H1 (cell line): ENCODE data around the gene BCL11A. TPM values are rescaled to one million over a fixed set of nuclear protein-coding genes. Genes with fewer than 3 reads are reported as not detected.
A peak's percentile ranks its signal among the peaks of the same experiment; 100 is the strongest.

ENCODE experiments used
- CTCF ChIA-PET: fragments of 300-600 bp; sonication (Branson Sonifier 250); formaldehyde crosslinking; loops from one replicate; lab custom pipeline; 2021; ENCODE audit not compliant: partially characterized antibody; lab: Charles Lee
- POLR2A ChIA-PET: fragments of 300-600 bp; sonication (Branson Sonifier 250); formaldehyde crosslinking; loops from one replicate; lab custom pipeline; 2021; ENCODE audit warnings: inconsistent platforms; ENCODE audit not compliant: partially characterized antibody; lab: Charles Lee
- DNase-seq, 2 experiments: peaks; one replicate each; pipeline versions ENCODE4 v3.0.0 to v3.0.0-alpha.2; 2010 to 2022; ENCODE audit warnings: low spot score in 2 of 2, low read depth in 1 of 2, mixed read lengths in 1 of 2
- FAIRE-seq: peaks from 2 replicates; lab custom pipeline; 2011; peaks lifted over from hg19 to GRCh38; lab: Jason Lieb, UNC
- H2AFZ ChIP-seq: 2 replicates; pipeline ENCODE4 v1.8.1; 2012; ENCODE audit warnings: low read length, inconsistent platforms
- H2AK5ac ChIP-seq: 2 replicates; pipeline ENCODE4 v1.6.1; 2013; ENCODE audit warnings: low read depth, low read length
- H2BK120ac ChIP-seq: replicated peaks from 2 replicates; pipeline ENCODE3; 2013; ENCODE audit warnings: low read depth, low read length, inconsistent platforms
- H2BK12ac ChIP-seq: 2 replicates; pipeline ENCODE4 v1.6.1; 2013; ENCODE audit warnings: low read depth, low read length
- H2BK15ac ChIP-seq: 2 replicates; pipeline ENCODE4 v1.6.1; 2013; ENCODE audit warnings: low read length
- H2BK20ac ChIP-seq: 2 replicates; pipeline ENCODE4 v1.6.1; 2013; ENCODE audit warnings: low read length
- H2BK5ac ChIP-seq: 2 replicates; pipeline ENCODE4 v1.6.1; 2013; ENCODE audit warnings: low read depth, low read length
- H3K14ac ChIP-seq: 2 replicates; pipeline ENCODE4 v1.6.1; 2013; ENCODE audit warnings: inconsistent platforms; ENCODE audit not compliant: insufficient read length
- H3K18ac ChIP-seq: 2 replicates; pipeline ENCODE4 v1.6.1; 2013; ENCODE audit warnings: low read length; ENCODE audit errors: extremely low read depth
- H3K23ac ChIP-seq: 2 replicates; pipeline ENCODE4 v1.6.1; 2013; ENCODE audit warnings: inconsistent platforms; ENCODE audit not compliant: insufficient read length
- H3K23me2 ChIP-seq: 2 replicates; pipeline ENCODE4 v1.6.1; 2013; ENCODE audit warnings: low read depth, low read length
- H3K27ac ChIP-seq: 2 replicates; pipeline ENCODE4 v1.6.1; 2011; ENCODE audit warnings: low read depth, low read length, inconsistent platforms
- H3K27me3 ChIP-seq, 4 experiments: replicated peaks in 1 of 4; 1 replicate in 1 of 4; 2 replicates in 3 of 4; pipeline versions ENCODE4 v1.6.1 to v1.8.1; 2011 to 2013; ENCODE audit warnings: low read length in 3 of 4, mild to moderate bottlenecking in 3 of 4, inconsistent platforms in 2 of 4, mixed read lengths in 2 of 4, moderate library complexity in 1 of 4; ENCODE audit not compliant: control insufficient read depth in 3 of 4, insufficient read depth in 3 of 4; ENCODE audit errors: extremely low read depth in 1 of 4
- H3K36me3 ChIP-seq, 4 experiments: 2 replicates each; pipeline versions ENCODE4 v1.6.1 to v1.8.1; 2011 to 2013; ENCODE audit warnings: mild to moderate bottlenecking in 4 of 4, low read length in 3 of 4, moderate library complexity in 2 of 4, control low read depth in 1 of 4, inconsistent platforms in 1 of 4; ENCODE audit not compliant: insufficient read depth in 4 of 4, control insufficient read depth in 2 of 4
- H3K4ac ChIP-seq: replicated peaks from 2 replicates; pipeline ENCODE3; 2013; ENCODE audit warnings: low read length, low read depth, mixed read lengths, inconsistent platforms; ENCODE audit not compliant: insufficient read length
- H3K4me1 ChIP-seq, 4 experiments: replicated peaks in 1 of 4; 1 replicate in 1 of 4; 2 replicates in 3 of 4; pipeline versions ENCODE4 v1.6.1 to v1.8.1; 2011 to 2013; ENCODE audit warnings: low read length in 3 of 4, inconsistent platforms in 2 of 4, mixed read lengths in 1 of 4; ENCODE audit not compliant: insufficient read depth in 4 of 4, control insufficient read depth in 3 of 4
- H3K4me2 ChIP-seq, 2 experiments: 2 replicates each; pipeline versions ENCODE4 v1.6.1 to v1.8.1; 2011 to 2013; ENCODE audit warnings: low read depth in 2 of 2, low read length in 2 of 2, control low read depth in 1 of 2, inconsistent platforms in 1 of 2, mild to moderate bottlenecking in 1 of 2; ENCODE audit not compliant: insufficient read depth in 1 of 2
- H3K4me3 ChIP-seq, 4 experiments: fragments of 200-600, 300-600 bp in 1 of 4; sonication (generic), shearing (Covaris generic), sonication (Bioruptor Twin) in 1 of 4; 2 replicates each; pipeline versions ENCODE4 v1.5.1 to v1.8.1; 2011 to 2016; ENCODE audit warnings: low read length in 4 of 4, low read depth in 3 of 4, control low read depth in 2 of 4, inconsistent platforms in 2 of 4, mild to moderate bottlenecking in 2 of 4, mixed read lengths in 1 of 4, moderate library complexity in 1 of 4; ENCODE audit not compliant: insufficient read depth in 2 of 4; ENCODE audit errors: extremely low read depth in 1 of 4
- H3K56ac ChIP-seq: replicated peaks from 2 replicates; pipeline ENCODE3; 2013; ENCODE audit warnings: low read depth, mild to moderate bottlenecking, mixed read lengths, low read length, inconsistent platforms; ENCODE audit not compliant: insufficient read length
- H3K79me1 ChIP-seq: 2 replicates; pipeline ENCODE4 v1.6.1; 2013; ENCODE audit warnings: low read depth, low read length, control low read depth
- H3K79me2 ChIP-seq, 2 experiments: 2 replicates each; pipeline versions ENCODE4 v1.6.1 to v1.8.1; 2012 to 2013; ENCODE audit warnings: low read length in 2 of 2, mild to moderate bottlenecking in 2 of 2, inconsistent platforms in 1 of 2; ENCODE audit not compliant: insufficient read depth in 2 of 2, control insufficient read depth in 1 of 2
- H3K9ac ChIP-seq, 4 experiments: replicated peaks in 1 of 4; 1 replicate in 1 of 4; 2 replicates in 3 of 4; pipeline versions ENCODE4 v1.6.1 to v1.8.1; 2011 to 2013; ENCODE audit warnings: low read depth in 3 of 4, low read length in 3 of 4, control low read depth in 2 of 4, mild to moderate bottlenecking in 2 of 4, moderate library complexity in 2 of 4, inconsistent platforms in 1 of 4; ENCODE audit errors: extremely low read depth in 1 of 4
- H3K9me3 ChIP-seq, 2 experiments: 2 replicates each; pipeline versions ENCODE4 v1.6.1 to v1.8.1; 2012 to 2013; ENCODE audit warnings: mild to moderate bottlenecking in 2 of 2, moderate library complexity in 2 of 2, control low read depth in 1 of 2, inconsistent platforms in 1 of 2, low read depth in 1 of 2, low read length in 1 of 2, mixed read lengths in 1 of 2; ENCODE audit not compliant: insufficient read depth in 2 of 2
- H4K20me1 ChIP-seq, 2 experiments: replicated peaks in 1 of 2; 2 replicates each; pipeline versions ENCODE3 to v1.8.1; 2011 to 2013; ENCODE audit warnings: inconsistent platforms in 2 of 2, low read length in 2 of 2, mild to moderate bottlenecking in 1 of 2; ENCODE audit not compliant: insufficient read depth in 2 of 2, control insufficient read depth in 1 of 2
- H4K5ac ChIP-seq: 2 replicates; pipeline ENCODE4 v1.6.1; 2013; ENCODE audit warnings: low read length, low read depth, mixed read lengths, inconsistent platforms; ENCODE audit not compliant: insufficient read length
- H4K8ac ChIP-seq: 2 replicates; pipeline ENCODE4 v1.8.0; 2013; ENCODE audit warnings: mild to moderate bottlenecking, moderate library complexity, low read length, inconsistent platforms; ENCODE audit not compliant: insufficient read depth; ENCODE audit errors: extremely low read depth
- H4K91ac ChIP-seq: replicated peaks from 2 replicates; pipeline ENCODE3; 2013; ENCODE audit warnings: low read length, mixed read lengths, inconsistent platforms; ENCODE audit not compliant: insufficient read length
- ASH2L ChIP-seq: fragments of 200-600, 300-600 bp; sonication (generic); IDR thresholded peaks from one replicate; pipeline ENCODE4 v1.7.1; 2017; ENCODE audit warnings: low read length
- HDAC2 ChIP-seq, 2 experiments: fragments of 300-600 bp in 1 of 2; sonication (generic) in 1 of 2; IDR thresholded peaks; 2 replicates each; pipeline ENCODE4 v1.6.1; 2011 to 2012; ENCODE audit warnings: low read depth in 2 of 2, low read length in 2 of 2, mild to moderate bottlenecking in 2 of 2, moderate library complexity in 2 of 2, borderline replicate concordance in 1 of 2, inconsistent platforms in 1 of 2
- HDAC6 ChIP-seq: IDR thresholded peaks from one replicate; pipeline ENCODE4 v1.7.1; 2012; ENCODE audit warnings: low read depth, mild to moderate bottlenecking, inconsistent platforms, low read length, moderate library complexity
- SIN3A ChIP-seq, 2 experiments: IDR thresholded peaks in 1 of 2; conservative IDR thresholded peaks in 1 of 2; 2 replicates each; pipeline ENCODE4 v1.6.1; 2011 to 2012; ENCODE audit warnings: low read length in 2 of 2, improper control_type of control experiment in 1 of 2, low read depth in 1 of 2, mild to moderate bottlenecking in 1 of 2
- TAF1 ChIP-seq: IDR thresholded peaks from 2 replicates; pipeline ENCODE4 v1.6.1; 2011; ENCODE audit warnings: mild to moderate bottlenecking, low read depth, low read length
- WGBS, 2 experiments: shearing (Covaris generic) in 1 of 2; methylation state at CpG; one replicate each; pipeline versions ENCODE4 v1.1.6 to v1.1.7; 2013 to 2015; ENCODE audit warnings: low lambda C conversion rate in 2 of 2, mixed read lengths in 2 of 2, inconsistent platforms in 1 of 2, low coverage in 1 of 2, missing lambda C conversion rate in 1 of 2; ENCODE audit not compliant: insufficient replicate concordance in 2 of 2, insufficient coverage in 1 of 2, insufficient read length in 1 of 2; ENCODE audit errors: extremely low coverage in 1 of 2, missing lambda C conversion rate in 1 of 2; 5-methylcytosine and 5-hydroxymethylcytosine counted together
- polyA plus RNA-seq, 7 experiments: library from polyadenylated mRNA; depleted of rRNA in 3 of 7; stranded (reverse) in 5 of 7; unstranded in 2 of 7; fragments of >200 nt in 5 of 7; fragments of 200-250 nt in 2 of 7; gene quantifications; 1 replicate in 5 of 7; 2 replicates in 1 of 7; 4 replicates in 1 of 7; pipeline versions ENCODE4 v1.2.1 to v1.2.3, GENCODE V29; 2011 to 2013; ENCODE audit warnings: missing spikeins in 2 of 7, mixed read lengths in 2 of 7
- total RNA-seq: library from RNA; stranded (reverse); fragmentation: NEBNext Ultra II Directional; extraction: Animal tissue kit (Norgen Biotek cat#: 25700); gene quantifications from 2 replicates; pipeline ENCODE4 v1.2.1, GENCODE V29; 2021
- TF ChIP-seq, protein P1 (sequence below): IDR thresholded peaks from 2 replicates; pipeline ENCODE4 v1.6.1; 2012; ENCODE audit warnings: inconsistent platforms

Gene BCL11A
- total and polyA plus RNA-seq, 2 of the 8 experiments (the other 6 are each of a cell fraction or from before 2014, with no cell fraction given): 11.9 to 59.3 TPM

DNA sequence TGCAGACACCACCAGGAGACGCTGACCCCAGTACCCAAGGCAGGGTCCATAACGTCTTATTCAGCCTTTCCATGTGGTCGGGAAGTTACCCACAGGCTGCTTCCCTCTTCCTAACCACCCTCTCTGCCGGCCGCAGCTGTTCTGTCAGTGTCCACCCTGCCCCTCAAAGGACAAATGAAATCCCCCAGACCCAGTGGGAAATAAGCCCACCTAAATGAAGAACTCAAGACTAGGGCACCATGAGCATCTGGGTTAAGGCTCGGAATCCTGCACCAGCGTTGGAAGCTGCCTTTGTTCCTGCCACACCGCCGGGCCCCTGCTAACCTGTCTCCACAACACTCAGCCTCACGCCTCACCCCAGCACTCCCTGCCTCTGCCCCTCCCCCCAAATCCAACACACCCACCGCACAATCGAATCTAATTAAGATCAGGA lies 21.7 kb downstream of the BCL11A start:
- Histone ChIP-seq H2AFZ (no peak overlapping the region), H3K9me3 (no peaks in the 10 kb centered on the region), H3K27me3 (no peaks in the 10 kb centered on the region), H3K79me1 (peaks cover 10% of the 10 kb centered on the region; the same call in 1 of the 2 replicates), H3K23me2 (no peaks in the 10 kb centered on the region; the same call in 1 of the 2 replicates), H4K5ac (no peak overlapping the region), H3K4me3 (peak overlapping the region in 1 of 4 experiments; percentile 44; a peak in 3 of 8 replicates), H3K9ac (peak overlapping the region in 3 of 4 experiments; percentile 8 to 43 (median 9); a peak in 2 of 7 replicates), H2BK20ac (no peak overlapping the region), H3K4me2 (peak overlapping the region; percentile 60 to 73), H3K18ac (peak overlapping the region; percentile 52; the same call in 1 of the 2 replicates), H2BK15ac (0 out of 2 replicates have a peak overlapping the region, but pooled peaks have one; percentile 46), H4K8ac (no peak overlapping the region; the same call in 1 of the 2 replicates), H4K91ac (peak overlapping the region; percentile 44), H4K20me1 (peaks cover 20 to 28% of the 10 kb centered on the region in 2 experiments), H2AK5ac (peak overlapping the region; percentile 46; the same call in 1 of the 2 replicates), H2BK5ac (peak overlapping the region; percentile 63; the same call in 1 of the 2 replicates), H2BK12ac (peak overlapping the region; percentile 20; the same call in 1 of the 2 replicates), H2BK120ac (peak overlapping the region; percentile 9), H3K4me1 (peaks cover 25 to 52% (median 46%) of the 10 kb centered on the region in 4 experiments), H3K36me3 (peaks cover 0 to 13% (median under 1%) of the 10 kb centered on the region in 4 experiments; a peak in 4 of 8 replicates), H3K27ac (peak overlapping the region; percentile 27; the same call in 1 of the 2 replicates), H3K56ac (no peak overlapping the region), H3K4ac (peak overlapping the region; percentile 24), H3K23ac (no peak overlapping the region), H3K14ac (no peak overlapping the region), H3K79me2 (peaks cover 28 to 100% of the 10 kb centered on the region in 2 experiments)
- TF ChIP-seq TAF1: peak; percentile 33; the same call in 1 of the 2 replicates
- TF ChIP-seq SIN3A (conservative IDR thresholded peaks at IDR 0.05 in 1 of 2, IDR thresholded peaks at IDR 0.05 in 1 of 2; ENCODE audit: low read depth in 1 of 2, low read length in 2 of 2): 0 out of 4 replicates have a peak, but pooled peaks of 1 of the 2 experiments have one; percentile 12
- TF ChIP-seq ASH2L: peak; percentile 22
- TF ChIP-seq, protein P1, sequence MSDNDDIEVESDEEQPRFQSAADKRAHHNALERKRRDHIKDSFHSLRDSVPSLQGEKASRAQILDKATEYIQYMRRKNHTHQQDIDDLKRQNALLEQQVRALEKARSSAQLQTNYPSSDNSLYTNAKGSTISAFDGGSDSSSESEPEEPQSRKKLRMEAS: peak; percentile 39; the same call in 1 of the 2 replicates
- no peak for TF ChIP-seq HDAC6
- TF ChIP-seq HDAC2 (IDR thresholded peaks at IDR 0.05; ENCODE audit: borderline replicate concordance in 1 of 2, low read depth in 2 of 2, low read length in 2 of 2): 0 out of 4 replicates have a peak, but pooled peaks of 1 of the 2 experiments have one; percentile 43
- POLR2A ChIA-PET: interaction anchor here (1.0 to 2.5 kb wide), 7 partner anchors 10 to 27 kb away, joined by 3 to 9 read pairs (median 5); partner anchors contain the start of gene BCL11A
- CTCF ChIA-PET: interaction anchor here (1.2 kb wide), 1 partner anchor 18 kb away, joined by 3 read pairs; no protein-coding TSS in a partner anchor
- WGBS, 2 experiments: 33% methylated on average over 12 of the region's 12 CpGs; no CpG with 5 or more reads in 1 of the 2 experiments
- FAIRE-seq (no peak), DNase-seq (peak in 1 of 2 experiments; percentile 63)
